ENCODE results near the gene S100PBP. TPM values are rescaled to one million over a fixed set of nuclear protein-coding genes. Genes with fewer than 3 reads are reported as not detected.
"Not testable (repeated sequence)": the region's sequence is repeated elsewhere in the genome, so short reads cannot be mapped to it uniquely, and the experiment has no call there.

S100PBP gene
- total RNA-seq, 1 donor from 2014 or later, result 82.0 TPM

- intact Hi-C loops (cut with micrococcal nuclease), result no loop called here
Observed at GRCh38 chr1:32897082-32898049, 79.9 kb downstream of the S100PBP start.

- intact Hi-C loops (cut with micrococcal nuclease), result no loop called here
Observed at GRCh38 chr1:32898056-32898455, 80.6 kb downstream of the S100PBP start.

- intact Hi-C loops (cut with micrococcal nuclease), result no loop called here
Observed at GRCh38 chr1:32898958-32899357, 81.5 kb downstream of the S100PBP start.

GRCh38 chr1:32899586-32900296 is 82.3 kb downstream of the S100PBP start:
- intact Hi-C loops (cut with micrococcal nuclease), result no loop called here

GRCh38 chr1:32900371-32900955 is 83.0 kb downstream of the S100PBP start:
- intact Hi-C loops (cut with micrococcal nuclease), result no loop called here

- intact Hi-C loops (cut with micrococcal nuclease), result no loop called here
Observed at GRCh38 chr1:32900956-32901822, 83.7 kb downstream of the S100PBP start, which contains the start of gene TMEM54. TMEM54 (minus strand) TSS chr1:32901389; CDS start chr1:32901238, 151 bp downstream.

- intact Hi-C loops (cut with micrococcal nuclease), result no loop called here
Observed at GRCh38 chr1:32901823-32902534, 84.5 kb downstream of the S100PBP start.

- intact Hi-C loops (cut with micrococcal nuclease), result no loop called here
Observed at GRCh38 chr1:32902535-32902920, 85.1 kb downstream of the S100PBP start.

GRCh38 chr1:32903991-32904785 is 86.7 kb downstream of the S100PBP start:
- intact Hi-C loops (cut with micrococcal nuclease), result no loop called here

- intact Hi-C loops (cut with micrococcal nuclease), result no loop called here
Observed at GRCh38 chr1:32904797-32905196, 87.3 kb downstream of the S100PBP start.

GRCh38 chr1:32905588-32905987 is 88.1 kb downstream of the S100PBP start:
- intact Hi-C loops (cut with micrococcal nuclease), result not testable (repeated sequence)

- intact Hi-C loops (cut with micrococcal nuclease), result no loop called here
Observed at GRCh38 chr1:32906654-32907053, 89.2 kb downstream of the S100PBP start.

- intact Hi-C loops (cut with micrococcal nuclease), result no loop called here
Observed at GRCh38 chr1:32907435-32907834, 90.0 kb downstream of the S100PBP start.

Other genes starting within 250 kb of the S100PBP start
- 48.8 and 64.5 TPM in 2 replicates for gene ZBTB8OS, start 167.1 kb upstream of the S100PBP start, total RNA-seq
- gene RBBP4, start 166.4 kb upstream of the S100PBP start, total RNA-seq, result 292 and 294 TPM in 2 replicates
- not detected in 2 replicates for gene SYNC, start 114.9 kb upstream of the S100PBP start, total RNA-seq
- 196 and 198 TPM in 2 replicates for gene YARS1, start 295 bp upstream of the S100PBP start, total RNA-seq
- gene FNDC5, start 53.3 kb downstream of the S100PBP start, total RNA-seq, result not detected in 2 replicates
- gene HPCA, start 68.8 kb downstream of the S100PBP start, total RNA-seq, result not detected in 2 replicates
- 0.85 and 2.3 TPM in 2 replicates for gene TMEM54, start 83.7 kb downstream of the S100PBP start, total RNA-seq
- 137 and 138 TPM in 2 replicates for gene RNF19B, start 147.2 kb downstream of the S100PBP start, total RNA-seq
- gene AK2, start 219.2 kb downstream of the S100PBP start, total RNA-seq, result 222 and 232 TPM in 2 replicates